ENCODE results near the gene PNPLA5. TPM values are rescaled to one million over a fixed set of nuclear protein-coding genes. Genes with fewer than 3 reads are reported as not detected.

The PNPLA5 gene
- total RNA-seq, 1 donor from 2014 or later: not detected

DNA sequence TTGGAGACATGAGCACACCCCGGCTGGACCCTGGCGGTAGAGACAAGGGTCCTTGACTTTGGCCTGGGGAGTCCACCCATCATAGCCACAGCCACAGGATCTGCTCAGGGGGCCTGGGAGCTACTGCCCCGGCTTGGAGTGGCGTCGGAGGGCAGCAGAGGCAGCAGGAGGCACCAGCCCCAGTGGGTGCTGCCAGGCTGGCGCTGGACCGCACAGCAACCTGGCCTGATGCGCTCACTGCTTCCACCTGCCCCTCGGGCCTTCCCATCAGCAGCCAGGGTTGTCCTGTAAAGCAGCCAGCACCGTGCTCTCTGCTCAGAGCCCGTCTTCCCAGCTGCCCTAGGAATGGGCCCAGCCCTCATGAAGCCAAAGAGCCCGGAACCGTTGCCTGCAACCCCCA, 51.4 kb downstream of the PNPLA5 start:
- DNase-seq (ENCODE audit: low spot score): no peak

DNA sequence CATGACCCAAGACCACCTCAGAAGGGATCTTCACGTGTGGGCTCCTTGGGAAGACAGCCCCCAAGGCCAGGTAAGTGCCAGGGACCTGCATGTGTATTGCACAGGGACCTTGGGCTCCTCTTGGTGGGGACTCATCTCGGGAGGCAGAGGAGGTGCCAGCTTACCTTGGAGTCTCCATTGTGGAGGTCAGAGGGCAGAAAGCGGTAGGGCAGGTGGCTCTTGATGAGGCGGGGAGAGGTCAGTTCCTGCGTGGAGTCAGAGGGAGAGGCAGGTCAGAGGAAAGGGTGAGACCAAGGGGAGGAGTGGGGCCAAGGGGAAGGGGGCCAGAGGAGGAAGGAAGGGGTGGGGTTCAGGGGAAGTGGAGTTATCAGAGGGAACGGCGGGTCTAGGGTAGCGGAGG, 52.0 kb downstream of the PNPLA5 start:
- no peak for DNase-seq (ENCODE audit: low spot score)

- DNase-seq (ENCODE audit: low spot score): no peak
These were observed 53.1 kb downstream of the PNPLA5 start for GRCh38 chr22:43838571-43839307.

DNA sequence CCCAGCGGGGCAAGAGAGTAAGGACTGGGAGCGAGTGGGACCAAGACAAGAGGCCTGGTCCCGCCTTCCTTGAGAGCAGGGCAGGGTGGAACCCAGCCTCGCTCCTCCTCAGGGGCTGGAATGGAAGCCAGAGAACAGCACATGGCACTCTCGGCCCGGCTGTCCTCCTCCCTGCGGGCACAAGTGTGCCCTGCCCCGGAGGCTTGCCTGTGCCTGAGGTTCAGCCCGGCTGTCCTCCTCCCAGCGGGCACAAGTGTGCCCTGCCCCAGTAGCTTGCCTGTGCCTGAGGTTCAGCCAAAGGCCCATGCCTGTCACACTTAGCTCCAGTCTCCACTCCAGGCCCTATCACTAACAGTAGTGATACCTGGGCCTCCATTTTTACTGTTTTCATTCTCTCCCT, 53.7 kb downstream of the PNPLA5 start:
- DNase-seq (ENCODE audit: low spot score): no peak

DNA sequence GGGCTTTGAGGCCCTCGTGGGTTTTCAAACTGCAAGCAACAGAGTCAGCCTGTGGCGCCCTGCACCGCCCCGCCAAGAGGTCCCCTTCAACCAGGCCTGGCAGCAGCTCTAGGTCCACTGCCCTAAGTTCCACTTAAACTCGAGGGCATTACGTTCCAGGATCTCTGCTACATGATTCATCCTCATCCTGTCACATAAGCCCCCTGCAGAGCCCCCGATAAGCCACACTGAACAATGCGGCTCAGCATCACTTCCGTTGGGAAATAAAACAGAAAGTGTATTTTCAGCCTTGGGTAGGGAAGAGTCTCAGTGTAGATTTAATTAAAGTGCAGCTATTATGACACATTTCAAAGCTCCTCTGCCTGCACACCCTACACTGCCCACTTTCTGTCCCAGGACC, 54.1 kb downstream of the PNPLA5 start:
- no peak for DNase-seq (ENCODE audit: low spot score)

DNA sequence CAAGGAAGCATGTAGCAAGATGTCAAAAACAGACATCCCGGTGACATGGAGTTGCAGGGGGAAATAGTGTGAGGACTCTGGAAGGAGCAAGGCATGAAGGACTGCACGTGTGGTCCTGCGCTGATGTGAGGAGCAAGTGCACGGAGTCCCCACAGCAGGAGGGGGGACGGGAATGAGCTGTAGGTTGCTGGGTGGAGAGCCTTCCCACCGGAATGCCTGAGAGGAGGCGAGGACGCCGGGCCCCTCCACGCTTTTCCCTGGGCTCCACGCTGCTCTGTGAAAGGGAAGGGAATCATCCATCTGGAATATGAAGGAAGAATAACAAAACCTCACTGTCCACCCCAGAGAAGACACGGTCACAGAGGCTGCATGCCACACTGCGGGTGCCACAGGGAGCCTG, 56.1 kb downstream of the PNPLA5 start:
- DNase-seq (ENCODE audit: low spot score): no peak

DNA sequence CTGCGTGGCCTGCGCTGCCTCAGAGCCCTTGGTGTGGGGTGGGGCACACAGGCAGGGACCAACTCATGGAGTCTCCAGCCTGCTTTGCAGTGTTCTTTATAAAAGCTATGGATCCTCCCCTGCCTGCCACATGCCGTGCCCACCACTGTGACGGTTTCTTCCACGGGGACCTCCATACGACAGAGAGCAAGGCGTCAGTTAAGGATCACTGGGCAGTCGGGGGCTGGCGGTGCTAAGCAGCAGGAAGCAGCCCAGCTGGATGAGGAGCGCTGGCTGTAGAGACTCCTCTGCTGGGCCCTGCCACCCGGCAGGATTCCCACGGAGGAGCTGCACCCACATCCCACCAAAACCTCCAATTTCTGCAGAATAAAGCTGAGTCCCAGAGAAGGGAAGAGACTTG, 56.6 kb downstream of the PNPLA5 start:
- no peak for DNase-seq (ENCODE audit: low spot score)

DNA sequence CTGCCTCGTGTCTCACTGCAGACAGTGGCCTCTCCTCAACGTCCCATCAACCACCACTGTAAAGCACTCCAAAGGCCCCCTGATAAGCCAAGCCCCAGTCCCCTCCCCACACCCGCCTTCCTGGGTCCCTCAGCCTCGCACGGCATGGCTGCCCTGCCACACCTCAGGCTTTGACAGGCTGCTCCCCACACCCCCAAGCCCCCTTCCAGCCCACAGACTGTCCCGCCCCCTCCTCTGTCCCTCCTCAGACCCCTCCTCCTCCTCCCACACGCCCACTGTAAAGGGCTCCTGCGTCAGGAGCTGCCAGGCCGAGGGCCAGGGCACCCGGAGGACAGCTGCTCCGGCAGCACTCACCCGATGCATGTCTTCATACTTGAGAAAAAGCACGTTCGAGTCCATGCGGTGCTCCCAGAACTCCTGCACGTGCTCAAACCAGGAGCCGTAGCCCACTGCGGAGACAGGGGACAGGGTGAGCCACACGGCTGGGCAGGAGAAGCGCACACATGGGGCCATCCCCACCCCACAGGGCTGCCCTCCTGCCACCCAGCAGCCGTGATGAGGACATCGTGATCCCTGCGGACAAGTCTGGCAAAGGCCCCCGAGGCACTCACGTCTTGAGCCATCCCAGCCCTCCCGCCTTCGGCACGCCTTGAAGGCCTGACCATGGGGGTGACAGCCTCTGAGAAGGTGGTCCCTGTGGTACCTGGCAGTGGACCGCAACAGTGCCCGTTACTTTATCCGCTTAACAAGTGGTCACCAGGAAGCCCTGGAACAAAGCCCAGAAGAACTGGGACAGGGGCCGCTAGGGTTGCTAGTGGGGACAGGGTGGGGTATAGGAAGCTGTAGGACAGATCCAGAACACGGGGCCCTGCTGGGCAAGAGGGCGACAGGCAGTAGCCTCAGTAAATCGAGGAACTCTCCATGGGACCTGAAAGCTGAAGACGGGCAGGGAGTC, 58.2 kb downstream of the PNPLA5 start:
- DNase-seq (ENCODE audit: low spot score): no peak

GRCh38 chr22:43832393-43833265, 59.2 kb downstream of the PNPLA5 start:
- DNase-seq (ENCODE audit: low spot score): no peak

GRCh38 chr22:43831561-43832392, 60.0 kb downstream of the PNPLA5 start:
- DNase-seq (ENCODE audit: low spot score): no peak

GRCh38 chr22:43830931-43831560, 60.8 kb downstream of the PNPLA5 start:
- DNase-seq (ENCODE audit: low spot score): no peak

GRCh38 chr22:43829904-43830851, 61.6 kb downstream of the PNPLA5 start:
- no peak for DNase-seq (ENCODE audit: low spot score)

Other genes with a start within 250 kb of the PNPLA5 start
- gene EFCAB6, start 79.7 kb downstream of the PNPLA5 start, total RNA-seq: 1.3 TPM
- 1.7 TPM for gene SULT4A1, start 29.5 kb downstream of the PNPLA5 start, total RNA-seq
- 0.93 TPM for gene PNPLA3, start 31.8 kb upstream of the PNPLA5 start, total RNA-seq
- 49.4 TPM for gene SAMM50, start 63.4 kb upstream of the PNPLA5 start, total RNA-seq
- gene PARVB, start 132.3 kb upstream of the PNPLA5 start, total RNA-seq: 76.2 TPM

Data from mesenteric fat pad (tissue), 1 donor.